ENCODE data around the gene FAM83G. TPM values are rescaled to one million over a fixed set of nuclear protein-coding genes. Genes with fewer than 3 reads are reported as not detected.
"Not testable (repeated sequence)": the region's sequence is repeated elsewhere in the genome, so short reads cannot be mapped to it uniquely, and the experiment has no call there.

Gene FAM83G
- 1 to 10 TPM; 6.7 to 8.6 (median 7.7) TPM for polyA plus RNA-seq (ENCODE audit: insufficient read length in 4 of 4)

DNA sequence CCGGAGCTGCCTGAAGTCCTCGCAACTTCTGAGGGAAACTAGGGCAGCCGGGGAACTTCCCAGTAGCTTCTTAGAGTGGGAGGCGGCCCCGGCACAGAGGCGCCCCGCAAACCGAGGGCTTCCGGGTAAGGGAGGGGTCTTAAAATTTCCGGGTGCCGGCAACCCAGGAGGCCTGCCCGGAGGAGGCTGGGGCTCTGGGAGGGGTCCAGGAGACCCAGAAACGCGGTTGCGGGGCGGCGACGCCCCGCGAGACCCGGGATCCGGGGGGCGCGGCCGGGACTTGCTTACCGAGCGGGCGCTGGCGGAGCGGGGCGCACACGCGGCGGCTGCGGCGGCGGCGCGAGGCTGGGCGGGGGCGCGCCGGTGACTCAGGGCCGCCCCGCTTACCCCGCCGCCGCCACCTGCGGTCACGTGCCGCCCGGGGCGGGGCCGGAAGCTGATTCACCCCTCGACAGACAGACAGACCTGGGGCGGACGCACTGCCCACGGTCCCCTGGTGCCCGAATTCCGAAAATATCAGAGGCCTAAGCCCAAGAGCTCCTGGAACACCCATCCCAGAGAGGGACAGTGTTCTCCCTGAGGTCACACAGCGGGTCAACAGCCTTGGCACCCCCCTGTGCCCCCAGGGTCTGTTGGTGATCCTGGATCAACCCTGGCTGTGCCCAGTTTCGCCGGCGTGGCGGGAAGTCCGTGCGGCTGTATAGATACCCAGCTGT is at the start of gene FAM83G:
Gene FAM83G (minus strand): TSS at position 344 of the 716 bp plus-strand sequence. CDS start 723 bp downstream, outside the sequence.
- no peak for DNase-seq (ENCODE audit: low read depth in 4 of 4, low spot score in 2 of 4)

GRCh38 chr17:19048826-19049225 is 44.3 kb upstream of the FAM83G start:
- DNase-seq (ENCODE audit: low read depth in 4 of 4, low spot score in 2 of 4): not testable (repeated sequence)

DNA sequence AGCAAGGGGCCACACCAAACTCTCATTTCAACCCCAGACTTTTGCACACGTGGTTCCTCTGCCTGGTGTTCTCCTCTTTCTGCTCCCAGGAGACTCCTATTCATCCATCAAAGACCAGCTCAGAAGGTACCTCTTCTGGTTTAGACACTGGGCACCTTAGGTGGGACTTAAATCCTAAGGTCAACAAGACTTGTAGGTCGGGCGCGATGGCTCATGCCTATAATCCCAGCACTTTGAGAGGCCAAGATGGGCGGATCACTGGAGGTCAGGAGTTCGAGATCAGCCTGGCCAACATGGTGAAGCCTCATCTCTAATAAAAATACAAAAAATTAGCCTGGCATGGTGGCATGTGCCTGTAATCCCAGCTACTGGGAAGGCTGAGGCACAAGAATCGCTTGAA is 42.9 kb upstream of the FAM83G start:
- DNase-seq (ENCODE audit: low read depth in 4 of 4, low spot score in 2 of 4): not testable (repeated sequence)

GRCh38 chr17:19046782-19047375 is 42.3 kb upstream of the FAM83G start, which contains the start of gene GRAP:
GRAP (minus strand) TSS chr17:19046957; CDS start chr17:19046926, 31 bp downstream.
- not testable (repeated sequence) for DNase-seq (ENCODE audit: low read depth in 4 of 4, low spot score in 2 of 4)

DNA sequence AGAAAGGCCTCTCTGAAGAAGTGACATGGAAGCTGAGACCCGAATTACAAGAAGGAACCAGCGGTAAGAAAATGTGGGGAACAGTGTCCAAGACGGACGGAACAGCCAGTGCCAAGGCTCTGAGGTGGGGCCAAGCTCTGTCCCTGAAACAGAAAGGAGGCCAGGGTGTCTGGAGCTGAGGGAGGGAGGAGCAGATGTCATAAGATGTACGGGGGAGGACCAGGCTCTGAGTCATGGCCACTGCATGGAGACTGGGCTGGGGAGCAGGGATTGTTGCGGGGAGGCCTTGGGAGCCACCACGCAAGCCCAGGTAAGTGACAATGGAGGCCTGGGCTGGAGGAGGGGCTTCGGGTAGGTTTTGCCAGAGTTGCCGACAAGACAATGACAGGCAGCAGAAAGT is 40.1 kb upstream of the FAM83G start:
- not testable (repeated sequence) for DNase-seq (ENCODE audit: low read depth in 4 of 4, low spot score in 2 of 4)

DNA sequence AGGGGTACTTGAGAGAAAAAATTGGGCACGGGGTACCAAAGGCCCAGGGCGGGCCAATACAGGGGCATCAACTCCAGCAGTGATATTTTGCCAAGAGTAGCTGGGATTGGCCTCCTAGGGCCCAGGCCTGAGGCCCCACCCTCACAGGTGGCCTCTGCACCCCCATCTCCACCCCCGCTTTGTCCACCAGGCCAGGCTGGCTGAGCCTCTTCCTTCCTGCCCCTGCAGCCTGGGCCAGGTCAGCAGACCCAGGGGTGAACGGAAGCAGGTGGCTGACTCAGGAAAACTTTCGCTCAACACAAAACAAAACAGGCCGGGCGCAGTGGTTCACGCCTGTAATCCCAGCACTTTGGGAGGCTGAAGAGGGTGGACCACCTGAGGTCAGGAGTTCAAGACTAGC is 38.5 kb upstream of the FAM83G start:
- not testable (repeated sequence) for DNase-seq (ENCODE audit: low read depth in 4 of 4, low spot score in 2 of 4)

DNA sequence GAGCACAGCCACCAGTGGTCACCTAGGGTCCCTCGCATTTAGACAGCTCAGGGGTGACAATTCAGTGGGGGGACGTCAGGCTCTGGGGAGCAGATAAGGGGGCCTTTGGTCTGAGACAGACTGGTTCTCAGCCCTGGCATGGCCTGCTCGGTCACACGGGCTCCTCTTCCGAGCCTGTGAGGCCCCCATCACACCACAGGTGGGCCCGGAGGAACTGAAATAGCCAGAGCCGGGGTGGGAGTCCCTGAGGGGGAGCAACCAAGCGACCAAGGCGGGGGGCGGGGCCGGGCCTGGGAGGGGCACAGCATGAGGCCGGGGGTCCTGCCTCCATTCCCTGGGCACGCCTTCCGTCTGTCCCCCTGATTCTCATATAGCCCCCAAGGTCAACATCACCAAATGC is 37.8 kb upstream of the FAM83G start:
- not testable (repeated sequence) for DNase-seq (ENCODE audit: low read depth in 4 of 4, low spot score in 2 of 4)

GRCh38 chr17:19041871-19042270 is 37.3 kb upstream of the FAM83G start:
- not testable (repeated sequence) for DNase-seq (ENCODE audit: low read depth in 4 of 4, low spot score in 2 of 4)

DNA sequence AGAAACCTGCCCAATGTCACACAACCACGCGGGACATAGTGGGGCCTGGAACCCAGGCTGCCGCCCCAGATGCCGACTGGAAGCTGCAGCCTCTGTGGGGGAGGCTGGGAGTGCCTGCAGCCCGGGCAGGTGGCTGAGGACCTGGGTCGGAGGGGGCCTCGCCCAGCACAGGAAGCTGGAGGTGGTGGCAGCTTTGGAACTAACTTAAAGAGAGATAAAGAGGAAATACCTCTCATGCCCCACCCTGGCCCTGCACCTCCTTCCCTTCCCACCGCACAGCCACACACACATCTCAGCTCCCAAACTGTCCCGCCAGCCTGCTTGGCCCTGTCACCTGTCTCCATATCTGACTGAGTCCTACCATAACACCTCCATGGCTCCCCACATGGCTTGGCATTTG is 35.8 kb upstream of the FAM83G start:
- not testable (repeated sequence) for DNase-seq (ENCODE audit: low read depth in 4 of 4, low spot score in 2 of 4)

GRCh38 chr17:19038730-19039129 is 34.2 kb upstream of the FAM83G start:
- not testable (repeated sequence) for DNase-seq (ENCODE audit: low read depth in 4 of 4, low spot score in 2 of 4)

GRCh38 chr17:19038007-19038406 is 33.4 kb upstream of the FAM83G start:
- DNase-seq (ENCODE audit: low read depth in 4 of 4, low spot score in 2 of 4): not testable (repeated sequence)

DNA sequence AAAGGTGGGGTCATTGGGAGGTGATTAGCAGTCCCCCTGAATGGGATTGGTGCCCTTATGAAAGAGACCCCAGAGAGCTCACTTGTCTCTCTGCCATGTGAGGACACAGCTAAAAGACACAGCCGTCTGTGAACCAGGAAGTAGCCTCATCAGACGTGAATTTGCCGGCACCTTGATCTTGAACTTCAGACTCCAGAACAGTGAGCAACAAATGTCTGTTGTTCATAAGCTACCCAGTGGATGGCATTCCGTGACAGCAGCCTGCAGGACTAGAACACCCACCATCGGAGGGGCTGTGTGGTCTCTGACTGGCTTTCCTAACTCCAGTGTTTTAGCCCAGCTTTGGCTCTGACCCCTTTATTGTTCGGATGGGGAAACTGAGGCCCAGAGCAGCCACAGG is 33.0 kb upstream of the FAM83G start:
- not testable (repeated sequence) for DNase-seq (ENCODE audit: low read depth in 4 of 4, low spot score in 2 of 4)

- not testable (repeated sequence) for DNase-seq (ENCODE audit: low read depth in 4 of 4, low spot score in 2 of 4)
These were observed 31.6 kb upstream of the FAM83G start for GRCh38 chr17:19036186-19036585.

DNA sequence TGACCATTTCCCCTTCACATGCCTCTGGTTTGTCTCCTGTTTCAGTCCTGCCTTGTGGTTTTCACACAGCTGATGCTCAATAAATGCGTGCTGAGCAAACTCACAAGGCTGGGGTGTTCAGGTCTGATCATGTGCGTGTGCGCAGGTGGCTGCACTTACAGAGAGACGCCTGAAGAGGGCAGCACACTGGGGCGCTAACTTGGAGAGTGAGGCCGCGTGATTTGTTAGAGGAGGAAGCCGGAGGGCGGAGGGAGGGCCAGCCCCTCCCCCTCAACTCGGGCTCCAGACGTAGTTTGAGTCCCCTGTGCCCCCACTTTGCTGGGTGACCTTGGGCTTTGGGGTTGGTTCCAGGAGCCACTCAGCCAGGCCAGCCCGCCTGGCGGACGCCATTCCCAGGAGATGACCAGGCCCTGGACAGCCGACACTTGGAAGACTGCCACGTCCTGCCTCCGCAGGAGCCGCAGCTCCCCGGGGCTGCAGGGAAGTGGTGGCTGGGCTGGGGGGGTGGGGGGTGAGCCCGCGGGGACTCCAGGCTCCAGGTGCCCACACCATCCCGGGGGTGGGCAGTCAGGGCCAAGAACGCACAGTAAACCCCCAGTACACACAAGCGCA is 27.9 kb upstream of the FAM83G start:
- not testable (repeated sequence) for DNase-seq (ENCODE audit: low read depth in 4 of 4, low spot score in 2 of 4)

DNA sequence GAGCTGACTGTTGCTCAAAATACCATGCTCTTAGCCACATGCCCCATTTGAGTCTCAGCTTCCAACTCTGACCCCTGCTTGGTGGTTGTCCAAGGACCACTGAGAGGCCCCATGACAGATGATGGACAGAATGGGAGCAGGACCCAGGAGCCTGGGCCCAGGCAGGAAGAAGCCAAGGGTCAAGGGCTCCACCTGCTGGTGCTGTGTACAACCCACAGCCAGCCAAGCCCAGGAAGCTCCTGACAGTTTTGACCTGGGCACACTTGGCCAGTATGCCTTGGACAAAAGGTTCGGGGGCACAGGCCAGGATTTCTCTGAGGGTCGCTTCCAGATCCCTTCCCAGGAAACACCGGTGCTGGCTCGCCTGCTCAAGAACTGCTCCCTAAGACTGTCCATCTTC is 27.2 kb upstream of the FAM83G start:
- not testable (repeated sequence) for DNase-seq (ENCODE audit: low read depth in 4 of 4, low spot score in 2 of 4)

GRCh38 chr17:19030771-19031449 is 26.3 kb upstream of the FAM83G start:
- DNase-seq (ENCODE audit: low read depth in 4 of 4, low spot score in 2 of 4): not testable (repeated sequence)

DNA sequence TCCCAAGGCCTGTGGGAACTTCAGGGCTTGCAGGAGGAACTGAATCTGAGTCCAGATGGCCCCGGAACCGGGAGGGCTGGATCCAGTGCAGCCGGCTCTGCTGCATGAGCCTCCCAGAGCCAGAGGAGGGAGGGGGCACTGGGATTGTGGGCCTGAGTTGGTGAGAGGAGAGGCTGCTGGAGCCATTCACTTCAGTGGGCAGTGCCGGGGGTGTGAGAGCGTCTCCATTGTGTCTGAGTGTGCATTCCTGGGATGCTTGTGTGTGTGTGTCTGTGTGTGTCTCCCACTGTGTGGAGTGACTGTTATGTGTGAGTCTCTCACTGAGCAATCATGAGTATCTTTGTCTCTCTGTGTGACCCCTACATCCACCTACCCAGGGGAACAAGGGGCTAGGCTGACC is 25.2 kb upstream of the FAM83G start:
- not testable (repeated sequence) for DNase-seq (ENCODE audit: low read depth in 4 of 4, low spot score in 2 of 4)

DNA sequence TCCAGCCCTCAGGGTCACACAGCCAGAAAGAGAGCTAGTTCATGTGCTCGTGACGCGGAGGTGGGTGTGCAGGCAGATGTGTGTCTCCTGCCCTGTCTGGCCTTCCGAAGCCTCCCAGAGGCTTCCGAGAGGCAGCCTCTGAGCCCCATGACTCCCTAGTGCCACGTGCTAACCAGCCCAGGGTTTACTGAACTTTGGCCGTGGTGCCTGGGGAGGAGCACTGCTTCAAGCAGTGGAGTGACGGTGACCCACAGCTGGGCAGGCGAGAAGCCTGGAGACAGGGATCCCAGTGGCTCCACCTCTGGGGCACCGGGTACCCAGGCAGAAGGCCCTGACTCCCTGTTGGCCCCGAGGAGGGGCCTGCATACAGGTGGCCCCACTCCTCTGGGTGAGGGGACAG is 24.1 kb upstream of the FAM83G start:
- DNase-seq (ENCODE audit: low read depth in 4 of 4, low spot score in 2 of 4): not testable (repeated sequence)

- no peak for DNase-seq (ENCODE audit: low read depth in 4 of 4, low spot score in 2 of 4)
These were observed 19.8 kb upstream of the FAM83G start for GRCh38 chr17:19024101-19025078.
